ENCODE measurements around the gene SPTLC1. TPM values are rescaled to one million over a fixed set of nuclear protein-coding genes. Genes with fewer than 3 reads are reported as not detected.
A peak's percentile ranks its signal among the peaks of the same experiment; 100 is the strongest.
"Not testable (repeated sequence)": the region's sequence is repeated elsewhere in the genome, so short reads cannot be mapped to it uniquely, and the experiment has no call there.

The SPTLC1 gene, protein sequence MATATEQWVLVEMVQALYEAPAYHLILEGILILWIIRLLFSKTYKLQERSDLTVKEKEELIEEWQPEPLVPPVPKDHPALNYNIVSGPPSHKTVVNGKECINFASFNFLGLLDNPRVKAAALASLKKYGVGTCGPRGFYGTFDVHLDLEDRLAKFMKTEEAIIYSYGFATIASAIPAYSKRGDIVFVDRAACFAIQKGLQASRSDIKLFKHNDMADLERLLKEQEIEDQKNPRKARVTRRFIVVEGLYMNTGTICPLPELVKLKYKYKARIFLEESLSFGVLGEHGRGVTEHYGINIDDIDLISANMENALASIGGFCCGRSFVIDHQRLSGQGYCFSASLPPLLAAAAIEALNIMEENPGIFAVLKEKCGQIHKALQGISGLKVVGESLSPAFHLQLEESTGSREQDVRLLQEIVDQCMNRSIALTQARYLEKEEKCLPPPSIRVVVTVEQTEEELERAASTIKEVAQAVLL
- 63.2 and 64.0 TPM in 2 replicates for total RNA-seq

GRCh38 chr9:92115071-92115858 is at the start of gene SPTLC1:
Gene SPTLC1 (minus strand): TSS chr9:92115413. CDS start chr9:92115370, 43 bp downstream.
- peak; percentile 93 for DNase-seq (ENCODE audit: low spot score)
- Mint-ChIP-seq H3K4me1 (ENCODE audit: low read depth) (peaks cover 26% of the 10 kb centered on the region), H3K4me3 (ENCODE audit: low read depth) (peak within 1 kb of the TSS; percentile 96), H3K36me3 (ENCODE audit: low read depth) (peaks cover 28% of the 10 kb centered on the region), H3K27me3 (ENCODE audit: low read depth) (no peaks in the 10 kb centered on the region), H3K27ac (peak within 1 kb of the TSS; percentile 96), H3K9me3 (no peaks in the 10 kb centered on the region)
- intact Hi-C loops (cut with micrococcal nuclease): loop anchor here (1.0 to 2.0 kb wide), 3 partner anchors 178 to 650 kb away; partner anchors contain the start of genes BICD2, IARS1 and IPPK

DNA sequence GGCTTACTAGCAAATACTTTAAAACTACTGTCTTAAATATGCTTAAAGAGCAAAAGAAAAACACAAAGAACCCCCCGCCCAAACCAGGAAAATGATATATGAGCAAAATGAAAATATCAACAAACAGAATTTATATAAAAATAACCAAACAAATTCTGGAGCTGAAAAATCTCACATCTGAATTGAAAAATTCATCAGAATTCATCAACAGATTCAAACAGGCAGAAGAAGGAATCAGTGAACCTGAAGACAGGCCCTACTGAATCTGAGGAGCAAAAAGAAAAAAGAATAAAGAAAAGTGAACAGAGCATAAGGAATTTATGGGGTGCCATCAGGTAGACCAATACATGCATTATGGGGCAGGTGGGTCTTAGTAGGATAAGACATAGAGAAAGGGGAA is 49.8 kb upstream of the SPTLC1 start:
- Mint-ChIP-seq H3K27me3 (ENCODE audit: low read depth) (peaks cover 1% of the 10 kb centered on the region), H3K4me3 (ENCODE audit: low read depth) (no peak overlapping the region), H3K27ac (no peak overlapping the region), H3K9me3 (peaks cover 19% of the 10 kb centered on the region), H3K36me3 (ENCODE audit: low read depth) (no peaks in the 10 kb centered on the region), H3K4me1 (ENCODE audit: low read depth) (no peaks in the 10 kb centered on the region)
- intact Hi-C loops (cut with micrococcal nuclease): no loop called here
- DNase-seq (ENCODE audit: low spot score): no peak

GRCh38 chr9:92164490-92164889 is 49.3 kb upstream of the SPTLC1 start:
- no peaks in the 10 kb centered on the region for H3K36me3 Mint-ChIP-seq (ENCODE audit: low read depth)
- DNase-seq (ENCODE audit: low spot score): no peak
- no peak overlapping the region for H3K4me3 Mint-ChIP-seq (ENCODE audit: low read depth)
- H3K27ac Mint-ChIP-seq: no peak overlapping the region
- intact Hi-C loops (cut with micrococcal nuclease): no loop called here
- H3K4me1 Mint-ChIP-seq (ENCODE audit: low read depth): no peaks in the 10 kb centered on the region
- no peaks in the 10 kb centered on the region for H3K27me3 Mint-ChIP-seq (ENCODE audit: low read depth)
- H3K9me3 Mint-ChIP-seq: peaks cover 19% of the 10 kb centered on the region

- H3K4me3 Mint-ChIP-seq (ENCODE audit: low read depth): no peak overlapping the region
- DNase-seq (ENCODE audit: low spot score): no peak
- H3K27me3 Mint-ChIP-seq (ENCODE audit: low read depth): peaks cover 4% of the 10 kb centered on the region
- no peaks in the 10 kb centered on the region for H3K36me3 Mint-ChIP-seq (ENCODE audit: low read depth)
- H3K9me3 Mint-ChIP-seq: peaks cover 19% of the 10 kb centered on the region
- intact Hi-C loops (cut with micrococcal nuclease): no loop called here
- no peaks in the 10 kb centered on the region for H3K4me1 Mint-ChIP-seq (ENCODE audit: low read depth)
- no peak overlapping the region for H3K27ac Mint-ChIP-seq
Observed at GRCh38 chr9:92163276-92163675, 48.1 kb upstream of the SPTLC1 start.

- intact Hi-C loops (cut with micrococcal nuclease): no loop called here
- peaks cover 19% of the 10 kb centered on the region for H3K9me3 Mint-ChIP-seq
- no peaks in the 10 kb centered on the region for H3K36me3 Mint-ChIP-seq (ENCODE audit: low read depth)
Observed at GRCh38 chr9:92160786-92161185, 45.6 kb upstream of the SPTLC1 start.

DNA sequence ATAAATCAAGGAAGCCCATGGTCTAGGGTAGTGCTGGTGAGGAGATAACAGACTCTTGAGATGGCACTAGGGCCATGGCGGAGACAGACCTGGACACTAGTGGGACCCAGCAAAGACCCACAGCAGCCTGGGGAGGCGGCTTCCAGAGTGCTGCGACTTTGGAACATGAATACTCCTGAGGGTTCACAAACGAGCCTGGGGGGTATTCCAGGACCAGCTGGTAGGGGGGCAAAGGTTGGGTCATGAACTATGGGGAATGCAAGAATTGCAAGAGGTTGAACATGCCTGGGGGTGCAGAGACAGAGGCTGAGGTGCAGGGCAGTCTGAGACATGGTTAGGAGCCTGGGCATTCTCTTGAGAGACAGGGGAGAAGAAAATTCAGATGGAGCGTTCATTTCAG is 43.8 kb upstream of the SPTLC1 start:
- no peak overlapping the region for H3K27ac Mint-ChIP-seq
- DNase-seq (ENCODE audit: low spot score): no peak
- H3K9me3 Mint-ChIP-seq: peaks cover 3% of the 10 kb centered on the region
- intact Hi-C loops (cut with micrococcal nuclease): no loop called here
- H3K36me3 Mint-ChIP-seq (ENCODE audit: low read depth): no peaks in the 10 kb centered on the region
- peaks cover 16% of the 10 kb centered on the region for H3K27me3 Mint-ChIP-seq (ENCODE audit: low read depth)
- no peaks in the 10 kb centered on the region for H3K4me1 Mint-ChIP-seq (ENCODE audit: low read depth)
- no peak overlapping the region for H3K4me3 Mint-ChIP-seq (ENCODE audit: low read depth)

More at GRCh38 chr9:92160786-92161185, 45.6 kb upstream of the SPTLC1 start:
- H3K27me3 Mint-ChIP-seq (ENCODE audit: low read depth): peaks cover 16% of the 10 kb centered on the region
- H3K27ac Mint-ChIP-seq: no peak overlapping the region
- no peak overlapping the region for H3K4me3 Mint-ChIP-seq (ENCODE audit: low read depth)
- DNase-seq (ENCODE audit: low spot score): no peak
- no peaks in the 10 kb centered on the region for H3K4me1 Mint-ChIP-seq (ENCODE audit: low read depth)

GRCh38 chr9:92158097-92158601 is 42.9 kb upstream of the SPTLC1 start:
- Mint-ChIP-seq H3K4me1 (ENCODE audit: low read depth) (no peaks in the 10 kb centered on the region), H3K27me3 (ENCODE audit: low read depth) (peaks cover 16% of the 10 kb centered on the region)

DNA sequence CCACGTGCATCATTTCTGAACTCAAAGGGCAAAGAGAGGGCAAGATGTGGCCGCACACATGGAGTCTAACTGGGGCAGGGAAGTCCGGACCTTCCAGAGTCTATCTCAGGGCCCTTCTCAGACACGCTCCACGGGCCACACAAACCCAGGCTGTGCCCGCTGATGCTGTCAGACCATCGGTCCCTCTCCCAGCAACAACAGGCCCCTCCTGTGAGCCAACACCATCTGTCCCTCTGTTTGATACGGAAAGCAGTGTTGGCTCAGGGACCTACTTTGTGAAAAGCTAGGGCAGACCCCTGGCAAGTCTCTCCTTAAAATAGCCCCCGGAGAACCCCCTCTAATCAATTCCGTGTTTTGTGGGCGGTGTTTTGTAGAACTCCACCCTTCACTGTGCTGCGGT is 40.5 kb upstream of the SPTLC1 start:
- peaks cover 16% of the 10 kb centered on the region for H3K27me3 Mint-ChIP-seq (ENCODE audit: low read depth)
- intact Hi-C loops (cut with micrococcal nuclease); H3K36me3 Mint-ChIP-seq (ENCODE audit: low read depth); H3K9me3 Mint-ChIP-seq; DNase-seq (ENCODE audit: low spot score); H3K4me3 Mint-ChIP-seq (ENCODE audit: low read depth); H3K27ac Mint-ChIP-seq; H3K4me1 Mint-ChIP-seq (ENCODE audit: low read depth): not testable (repeated sequence)

More at GRCh38 chr9:92158097-92158601, 42.9 kb upstream of the SPTLC1 start:
- no peak for DNase-seq (ENCODE audit: low spot score)
- Mint-ChIP-seq H3K4me3 (ENCODE audit: low read depth) (no peak overlapping the region), H3K9me3 (no peaks in the 10 kb centered on the region), H3K36me3 (ENCODE audit: low read depth) (no peaks in the 10 kb centered on the region), H3K27ac (no peak overlapping the region)
- intact Hi-C loops (cut with micrococcal nuclease): no loop called here

- Mint-ChIP-seq H3K27me3 (ENCODE audit: low read depth) (peaks cover 16% of the 10 kb centered on the region), H3K4me3 (ENCODE audit: low read depth) (no peak overlapping the region), H3K4me1 (ENCODE audit: low read depth) (peaks cover 2% of the 10 kb centered on the region), H3K27ac (no peak overlapping the region), H3K9me3 (no peaks in the 10 kb centered on the region), H3K36me3 (ENCODE audit: low read depth) (no peaks in the 10 kb centered on the region)
- no peak for DNase-seq (ENCODE audit: low spot score)
- intact Hi-C loops (cut with micrococcal nuclease): no loop called here
Observed at GRCh38 chr9:92155221-92155620, 40.0 kb upstream of the SPTLC1 start.

DNA sequence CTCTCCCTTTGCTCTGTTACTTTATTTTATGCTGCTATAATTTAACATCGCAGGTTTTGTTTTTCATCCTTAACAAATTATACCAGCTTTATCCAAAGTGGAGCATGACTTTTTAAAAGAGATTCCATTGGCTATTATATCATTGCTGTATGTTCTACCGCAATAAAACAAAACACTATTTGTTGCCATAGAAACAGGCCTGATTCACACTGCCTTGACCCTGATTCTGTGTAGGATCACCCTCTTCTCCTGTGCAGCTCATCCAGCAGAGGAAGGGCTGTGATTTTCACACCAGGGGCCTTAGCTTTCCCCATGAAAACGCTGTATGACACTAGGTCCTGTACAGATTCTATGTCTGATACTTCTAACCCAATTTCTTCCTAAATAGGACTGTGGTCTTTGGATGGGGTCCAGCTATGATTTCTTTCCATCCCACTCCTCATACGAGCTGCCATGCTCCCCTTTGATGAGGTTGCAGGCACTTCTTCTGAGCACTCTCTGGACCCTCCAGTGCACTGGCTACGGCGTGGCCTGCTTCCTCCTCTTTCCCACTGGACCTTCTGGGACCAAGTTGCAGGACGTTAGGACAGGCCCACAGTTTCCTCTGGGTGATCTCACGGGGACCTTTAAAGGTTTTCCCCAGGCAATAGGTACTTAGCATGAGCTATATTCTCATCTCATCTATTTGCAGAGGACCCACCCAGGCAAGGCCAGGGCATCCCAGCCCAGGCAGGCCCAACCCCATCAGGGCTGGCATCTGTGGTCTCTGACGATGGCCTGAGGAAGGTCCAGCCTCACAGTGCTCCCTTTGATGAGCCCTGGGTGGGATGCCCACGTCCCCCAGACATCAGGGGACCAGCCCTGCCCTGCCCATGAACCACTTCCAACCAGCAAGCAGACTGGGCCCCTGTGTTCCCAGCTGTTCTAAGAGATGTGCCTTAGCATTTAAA is 38.5 kb upstream of the SPTLC1 start:
- H3K27me3 Mint-ChIP-seq (ENCODE audit: low read depth): peaks cover 15% of the 10 kb centered on the region
- H3K4me3 Mint-ChIP-seq (ENCODE audit: low read depth); H3K36me3 Mint-ChIP-seq (ENCODE audit: low read depth); H3K27ac Mint-ChIP-seq; H3K4me1 Mint-ChIP-seq (ENCODE audit: low read depth); H3K9me3 Mint-ChIP-seq; intact Hi-C loops (cut with micrococcal nuclease); DNase-seq (ENCODE audit: low spot score): not testable (repeated sequence)

DNA sequence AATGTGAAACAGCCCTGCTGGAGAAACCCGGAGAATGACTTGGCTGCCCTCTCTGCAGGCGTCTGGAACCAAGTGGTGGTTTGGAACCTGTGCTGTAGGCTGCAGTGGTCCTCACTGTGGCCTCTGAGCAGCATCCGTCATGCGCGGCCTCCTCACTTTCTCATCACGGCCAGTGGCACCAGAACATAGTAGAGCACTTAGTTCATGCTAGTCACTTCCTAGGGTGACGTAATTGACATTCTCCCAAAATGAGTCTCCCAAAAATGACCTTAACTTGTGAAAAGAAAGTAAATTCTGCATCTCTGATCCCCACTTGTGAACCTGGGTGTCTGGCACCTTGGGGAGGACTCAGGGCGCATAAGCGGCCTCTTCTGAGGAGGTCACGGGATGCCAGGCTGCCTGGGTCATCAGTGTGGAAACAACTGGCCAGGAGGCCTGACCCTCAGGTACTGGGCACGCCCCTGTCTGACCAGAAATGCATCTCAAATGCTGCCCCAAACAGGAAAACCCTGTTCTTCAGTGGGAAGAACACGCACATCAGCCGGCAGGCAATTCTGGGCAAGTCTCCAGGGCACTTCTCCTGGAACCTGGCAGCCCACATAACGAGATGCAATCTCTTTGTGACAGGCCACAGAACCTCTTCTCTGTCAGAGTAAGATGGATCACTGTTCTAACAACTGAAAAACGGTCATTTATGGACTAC is 36.6 kb upstream of the SPTLC1 start:
- Mint-ChIP-seq H3K27ac (no peak overlapping the region), H3K4me1 (ENCODE audit: low read depth) (peaks cover 12% of the 10 kb centered on the region), H3K4me3 (ENCODE audit: low read depth) (no peak overlapping the region), H3K36me3 (ENCODE audit: low read depth) (no peaks in the 10 kb centered on the region), H3K27me3 (ENCODE audit: low read depth) (no peaks in the 10 kb centered on the region), H3K9me3 (no peaks in the 10 kb centered on the region)
- DNase-seq (ENCODE audit: low spot score): no peak
- intact Hi-C loops (cut with micrococcal nuclease): no loop called here

Data from activated T-helper 2 cell treated with anti-CD3 and anti-CD28 coated beads, Interferon-gamma antibody, Interleukin-2, Interleukin-4, amounts not matched to agents 10 μg/mL and 5 μg/mL and 100 μg/mL, durations not matched to agents 14 hours and 24 hours and 36 hours (primary cell).